Endothelial cell of umbilical vein (primary cell): ENCODE data around the gene AUTS2. TPM values are rescaled to one million over a fixed set of nuclear protein-coding genes. Genes with fewer than 3 reads are reported as not detected.

Experiments used
- BruUV-seq: library from RNA; stranded (reverse); fragments of 400-500 nt; replicated peaks from 2 replicates; lab custom pipeline; 2021; lab: Mats Ljungman, UMichigan
- CTCF ChIA-PET: fragments of 300-600, 350-600 bp; sonication (Branson Sonifier 250); formaldehyde crosslinking; loops from one replicate; lab custom pipeline; 2021; ENCODE audit warnings: antibody characterized with exemption, inconsistent platforms; lab: Charles Lee
- POLR2A ChIA-PET: fragments of 300-600, 350-600 bp; sonication (Branson Sonifier 250); formaldehyde crosslinking; loops from one replicate; lab custom pipeline; 2021; ENCODE audit warnings: antibody characterized with exemption, inconsistent platforms; lab: Charles Lee
- DNase-seq: peaks from one replicate; pipeline ENCODE4 v3.0.0-alpha.2; 2011; ENCODE audit warnings: low read depth, low spot score
- FAIRE-seq: peaks from 2 replicates; lab custom pipeline; 2011; peaks lifted over from hg19 to GRCh38; lab: Jason Lieb, UNC
- H2AFZ ChIP-seq: 2 replicates; pipeline ENCODE4 v1.6.0; 2012; ENCODE audit warnings: low read depth, low read length, control low read depth, inconsistent platforms
- H3K27ac ChIP-seq: 2 replicates; pipeline ENCODE4 v1.5.1; 2011; ENCODE audit warnings: low read depth, mild to moderate bottlenecking, control low read depth, low read length, moderate library complexity; ENCODE audit not compliant: insufficient read depth
- H3K27me3 ChIP-seq, 2 experiments: 2 replicates each; pipeline versions ENCODE4 v1.6.0 to v1.6.1; 2011; ENCODE audit warnings: low read length in 2 of 2, mixed read lengths in 1 of 2; ENCODE audit not compliant: control insufficient read depth in 2 of 2, insufficient read depth in 2 of 2
- H3K36me3 ChIP-seq, 2 experiments: 2 replicates in 1 of 2; 3 replicates in 1 of 2; pipeline ENCODE4 v1.5.1; 2011; ENCODE audit warnings: low read length in 2 of 2, mild to moderate bottlenecking in 1 of 2, moderate library complexity in 1 of 2; ENCODE audit not compliant: control insufficient read depth in 2 of 2, insufficient read depth in 2 of 2; ENCODE audit errors: extremely low read depth in 1 of 2
- H3K4me1 ChIP-seq: 3 replicates; pipeline ENCODE4 v1.5.1; 2011; ENCODE audit warnings: mild to moderate bottlenecking, low read length; ENCODE audit not compliant: control insufficient read depth, insufficient read depth; ENCODE audit errors: extremely low read depth
- H3K4me2 ChIP-seq: 2 replicates; pipeline ENCODE4 v1.6.1; 2011; ENCODE audit warnings: low read length, control low read depth, mixed read lengths; ENCODE audit not compliant: insufficient read depth
- H3K4me3 ChIP-seq, 3 experiments: fragments of 200-600 bp in 1 of 3; sonication (generic), shearing (Covaris generic) in 1 of 3; replicated peaks in 1 of 3; 2 replicates each; pipeline ENCODE4 v1.5.1; 2011 to 2016; ENCODE audit warnings: control low read depth in 3 of 3, low read length in 3 of 3, mild to moderate bottlenecking in 2 of 3, inconsistent platforms in 1 of 3, low read depth in 1 of 3, moderate library complexity in 1 of 3; ENCODE audit not compliant: insufficient read depth in 1 of 3
- H3K79me2 ChIP-seq: 2 replicates; pipeline ENCODE4 v1.6.0; 2012; ENCODE audit warnings: low read length, inconsistent platforms; ENCODE audit not compliant: control insufficient read depth, insufficient read depth
- H3K9ac ChIP-seq: replicated peaks from 2 replicates; pipeline ENCODE3; 2011; ENCODE audit warnings: low read length, control low read depth; ENCODE audit not compliant: insufficient read depth; ENCODE audit errors: extremely low read depth
- H3K9me1 ChIP-seq: replicated peaks from 3 replicates; pipeline ENCODE4 v1.6.0; 2011; ENCODE audit warnings: mild to moderate bottlenecking, low read length; ENCODE audit not compliant: control insufficient read depth, insufficient read depth; ENCODE audit errors: extremely low read depth
- H3K9me3 ChIP-seq: replicated peaks from 2 replicates; pipeline ENCODE4 v1.5.1; 2012; ENCODE audit warnings: low read length, inconsistent platforms; ENCODE audit not compliant: control insufficient read depth, insufficient read depth
- H4K20me1 ChIP-seq: replicated peaks from 2 replicates; pipeline ENCODE3; 2011; ENCODE audit warnings: mild to moderate bottlenecking, low read length; ENCODE audit not compliant: control insufficient read depth, insufficient read depth; ENCODE audit errors: extremely low read depth
- EZH2 ChIP-seq: IDR thresholded peaks from 2 replicates; pipeline ENCODE4 v1.6.1; 2012; ENCODE audit warnings: borderline replicate concordance, low read depth, mild to moderate bottlenecking, moderate library complexity, low read length, inconsistent platforms; ENCODE audit not compliant: severe bottlenecking
- FOS ChIP-seq: IDR thresholded peaks from 2 replicates; pipeline ENCODE4 v1.6.1; 2011; ENCODE audit warnings: mild to moderate bottlenecking, low read length, moderate library complexity, borderline replicate concordance; ENCODE audit not compliant: insufficient read depth
- GATA2 ChIP-seq: IDR thresholded peaks from 2 replicates; pipeline ENCODE4 v1.7.0; 2011; ENCODE audit warnings: low read depth, mild to moderate bottlenecking, moderate library complexity, mixed read lengths, low read length; ENCODE audit not compliant: insufficient read length, insufficient read depth
- JUN ChIP-seq: IDR thresholded peaks from 2 replicates; pipeline ENCODE4 v1.6.1; 2011; ENCODE audit warnings: borderline replicate concordance, low read depth; ENCODE audit not compliant: insufficient read length, insufficient read depth
- MYC ChIP-seq: IDR thresholded peaks from one replicate; pipeline ENCODE4 v1.6.1; 2011; ENCODE audit warnings: mild to moderate bottlenecking, low read depth, low read length
- POLR2A ChIP-seq: IDR thresholded peaks from 2 replicates; pipeline ENCODE4 v1.6.1; 2012; ENCODE audit warnings: low read depth, mild to moderate bottlenecking, control low read depth, low read length
- POLR2AphosphoS5 ChIP-seq: IDR thresholded peaks from 2 replicates; pipeline ENCODE4 v1.6.1; 2012; ENCODE audit warnings: low read depth, mild to moderate bottlenecking, control low read depth, low read length, moderate library complexity; ENCODE audit not compliant: insufficient read depth
- dilution Hi-C: fragments of 300-500 bp; cut with MboI; formaldehyde crosslinking; loops from one replicate; pipeline ENCODE4 v1.15.0; 2019; ENCODE audit warnings: low sequenced_read_pairs; ENCODE audit not compliant: extremely low pct_ligation_motif_present
- intact Hi-C: fragments of 100-400 bp; cut with micrococcal nuclease; formaldehyde crosslinking; loops from one replicate; pipeline ENCODE4 v1.10.0; 2022
- polyA plus RNA-seq, 4 experiments: library from polyadenylated mRNA; depleted of rRNA in 3 of 4; stranded (reverse) in 3 of 4; unstranded in 1 of 4; fragments of >200 nt; gene quantifications; 2 replicates each; pipeline versions ENCODE4 v1.2.1 to v1.2.3, GENCODE V29; 2011 to 2012; ENCODE audit warnings: missing spikeins in 1 of 4
- total RNA-seq: library from RNA; stranded (reverse); gene quantifications from 2 replicates; pipeline ENCODE4 v1.2.3, GENCODE V29; 2021
- TF ChIP-seq, protein P1 (sequence below): IDR thresholded peaks from 2 replicates; pipeline ENCODE4 v1.6.1; 2011; ENCODE audit not compliant: insufficient read depth, insufficient read length
- TF ChIP-seq, protein P2 (sequence below), 2 donors: IDR thresholded peaks; 1 replicate in 1 of 2; 2 replicates in 1 of 2; pipeline ENCODE4 v1.5.1; 2011; ENCODE audit warnings: low read length in 2 of 2, mild to moderate bottlenecking in 2 of 2, moderate library complexity in 2 of 2, control low read depth in 1 of 2, inconsistent platforms in 1 of 2, low read depth in 1 of 2; ENCODE audit not compliant: insufficient read depth in 1 of 2; ENCODE audit errors: extremely low read depth in 1 of 2

The AUTS2 gene
- total and polyA plus RNA-seq, 2 donors (not counting 3 experiments of a cell fraction or from before 2014, with no cell fraction given) = 0.59 to 8.0 TPM

DNA sequence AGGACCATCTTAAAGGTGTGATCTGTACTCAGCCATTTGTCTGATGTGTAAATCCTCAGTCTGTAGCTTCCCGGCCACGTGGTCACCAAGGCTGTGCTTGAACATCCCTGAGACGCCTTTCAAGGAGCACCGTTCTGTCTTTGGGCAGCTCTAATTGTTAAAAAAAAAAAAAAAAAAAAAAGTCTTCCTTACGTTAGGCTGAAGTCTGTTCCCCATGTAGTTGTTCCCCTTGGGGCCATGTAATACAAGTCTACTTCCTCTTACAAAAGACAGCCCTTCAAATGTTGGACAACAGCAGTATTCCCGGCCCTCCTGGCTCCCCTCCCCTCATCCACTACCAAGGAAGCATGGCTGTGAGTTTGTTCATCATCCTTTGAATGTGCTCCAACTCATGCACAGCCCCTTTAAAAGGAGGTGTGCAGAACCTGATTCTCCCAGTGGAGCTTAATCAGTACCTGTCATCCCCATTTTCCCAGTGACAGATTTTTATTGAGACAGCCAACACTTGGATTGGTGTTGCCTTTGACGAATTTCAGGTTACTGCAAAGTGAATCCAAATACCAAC, 1141.5 kb downstream of the AUTS2 start:
- H3K9me1 ChIP-seq = no peaks in the 10 kb centered on the region
- H3K36me3 ChIP-seq = no peaks in the 10 kb centered on the region
- H3K27me3 ChIP-seq = no peaks in the 10 kb centered on the region
- no peaks in the 10 kb centered on the region for H3K4me1 ChIP-seq
- H2AFZ ChIP-seq = no peak overlapping the region
- TF ChIP-seq JUN (no peak), POLR2A (no peak), POLR2AphosphoS5 (no peak), GATA2 (no peak), EZH2 (no peak), MYC (no peak), FOS (no peak)
- TF ChIP-seq, protein P1, sequence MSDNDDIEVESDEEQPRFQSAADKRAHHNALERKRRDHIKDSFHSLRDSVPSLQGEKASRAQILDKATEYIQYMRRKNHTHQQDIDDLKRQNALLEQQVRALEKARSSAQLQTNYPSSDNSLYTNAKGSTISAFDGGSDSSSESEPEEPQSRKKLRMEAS = no peak
- TF ChIP-seq, protein P2, sequence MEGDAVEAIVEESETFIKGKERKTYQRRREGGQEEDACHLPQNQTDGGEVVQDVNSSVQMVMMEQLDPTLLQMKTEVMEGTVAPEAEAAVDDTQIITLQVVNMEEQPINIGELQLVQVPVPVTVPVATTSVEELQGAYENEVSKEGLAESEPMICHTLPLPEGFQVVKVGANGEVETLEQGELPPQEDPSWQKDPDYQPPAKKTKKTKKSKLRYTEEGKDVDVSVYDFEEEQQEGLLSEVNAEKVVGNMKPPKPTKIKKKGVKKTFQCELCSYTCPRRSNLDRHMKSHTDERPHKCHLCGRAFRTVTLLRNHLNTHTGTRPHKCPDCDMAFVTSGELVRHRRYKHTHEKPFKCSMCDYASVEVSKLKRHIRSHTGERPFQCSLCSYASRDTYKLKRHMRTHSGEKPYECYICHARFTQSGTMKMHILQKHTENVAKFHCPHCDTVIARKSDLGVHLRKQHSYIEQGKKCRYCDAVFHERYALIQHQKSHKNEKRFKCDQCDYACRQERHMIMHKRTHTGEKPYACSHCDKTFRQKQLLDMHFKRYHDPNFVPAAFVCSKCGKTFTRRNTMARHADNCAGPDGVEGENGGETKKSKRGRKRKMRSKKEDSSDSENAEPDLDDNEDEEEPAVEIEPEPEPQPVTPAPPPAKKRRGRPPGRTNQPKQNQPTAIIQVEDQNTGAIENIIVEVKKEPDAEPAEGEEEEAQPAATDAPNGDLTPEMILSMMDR (IDR thresholded peaks at IDR 0.05; ENCODE audit: extremely low read depth in 1 of 2, insufficient read depth in 1 of 2, low read depth in 1 of 2, low read length in 2 of 2) = no peak
- BruUV-seq = no TSS peak
- dilution Hi-C loops (no loop called here), intact Hi-C loops (no loop called here)
- no peaks in the 10 kb centered on the region for H4K20me1 ChIP-seq
- POLR2A ChIA-PET = interaction anchor here (0.6 kb wide), 1 partner anchor 1631 kb away, joined by 3 read pairs; no protein-coding TSS in a partner anchor
- no peak overlapping the region for H3K9ac ChIP-seq
- H3K4me2 ChIP-seq = no peak overlapping the region
- no peaks in the 10 kb centered on the region for H3K79me2 ChIP-seq
- no peak overlapping the region for H3K4me3 ChIP-seq
- CTCF ChIA-PET = no interaction called here
- DNase-seq (no peak), FAIRE-seq (no peak)
- H3K9me3 ChIP-seq = no peaks in the 10 kb centered on the region
- H3K27ac ChIP-seq = no peak overlapping the region
